ENCODE measurements around the gene PCDHGC3.

PCDHGC3 gene

GRCh38 chr5:141524604-141525597, 49.1 kb downstream of the PCDHGC3 start:
- Histone ChIP-seq H3K27ac (ENCODE audit: low read depth, low read length) (0 out of 2 replicates have a peak overlapping the region, but pooled peaks have one; percentile 4), H3K9ac (ENCODE audit: low read length) (no peak overlapping the region), H3K9me3 (ENCODE audit: control insufficient read depth, insufficient read depth, low read depth, low read length) (no peaks in the 10 kb centered on the region), H3K4me1 (ENCODE audit: control insufficient read depth, insufficient read depth, low read length) (peaks cover 14% of the 10 kb centered on the region), H3K27me3 (ENCODE audit: control insufficient read depth, insufficient read depth, low read length) (no peaks in the 10 kb centered on the region), H3K36me3 (ENCODE audit: control insufficient read depth, insufficient read depth, low read length) (peaks cover 86% of the 10 kb centered on the region), H3K4me3 (ENCODE audit: low read depth, low read length) (no peak overlapping the region)

- H3K4me1 ChIP-seq (ENCODE audit: control insufficient read depth, insufficient read depth, low read length) = peaks cover 14% of the 10 kb centered on the region
- H3K27ac ChIP-seq (ENCODE audit: low read depth, low read length) = no peak overlapping the region; the same call in 1 of the 2 replicates
- H3K4me3 ChIP-seq (ENCODE audit: low read depth, low read length) = no peak overlapping the region
- H3K36me3 ChIP-seq (ENCODE audit: control insufficient read depth, insufficient read depth, low read length) = peaks cover 79% of the 10 kb centered on the region
- H3K9me3 ChIP-seq (ENCODE audit: control insufficient read depth, insufficient read depth, low read depth, low read length) = no peaks in the 10 kb centered on the region
- H3K9ac ChIP-seq (ENCODE audit: low read length) = no peak overlapping the region
- no peaks in the 10 kb centered on the region for H3K27me3 ChIP-seq (ENCODE audit: control insufficient read depth, insufficient read depth, low read length)
Observed at GRCh38 chr5:141525653-141526052, 49.9 kb downstream of the PCDHGC3 start.

- H3K36me3 ChIP-seq (ENCODE audit: control insufficient read depth, insufficient read depth, low read length) = peaks cover 75% of the 10 kb centered on the region
Observed at GRCh38 chr5:141527426-141527825, 51.7 kb downstream of the PCDHGC3 start.

More at GRCh38 chr5:141527426-141527825, 51.7 kb downstream of the PCDHGC3 start:
- H3K9me3 ChIP-seq (ENCODE audit: control insufficient read depth, insufficient read depth, low read depth, low read length) = no peaks in the 10 kb centered on the region
- H3K27me3 ChIP-seq (ENCODE audit: control insufficient read depth, insufficient read depth, low read length) = no peaks in the 10 kb centered on the region
- peaks cover 14% of the 10 kb centered on the region for H3K4me1 ChIP-seq (ENCODE audit: control insufficient read depth, insufficient read depth, low read length)
- no peak overlapping the region for H3K9ac ChIP-seq (ENCODE audit: low read length)
- no peak overlapping the region for H3K27ac ChIP-seq (ENCODE audit: low read depth, low read length)
- H3K4me3 ChIP-seq (ENCODE audit: low read depth, low read length) = no peak overlapping the region
